Activated CD8-positive, alpha-beta memory T cell treated with anti-CD3 and anti-CD28 coated beads for 1 hour (primary cell): ENCODE measurements around the gene TMC1.

Experiments used
- DNase-seq, 2 donors: peaks; one replicate each; pipeline ENCODE4 v3.0.0-alpha.2; 2020; ENCODE audit warnings: low read depth in 1 of 2; ENCODE audit errors: extremely low read depth in 1 of 2

TMC1 gene

GRCh38 chr9:72665421-72665820, 144.0 kb downstream of the TMC1 start:
- no peak for DNase-seq

GRCh38 chr9:72667181-72667580, 145.8 kb downstream of the TMC1 start:
- DNase-seq: no peak

GRCh38 chr9:72674961-72675360, 153.6 kb downstream of the TMC1 start:
- no peak for DNase-seq

- DNase-seq: no peak
These were observed 154.2 kb downstream of the TMC1 start for GRCh38 chr9:72675586-72675985.

GRCh38 chr9:72680593-72681282, 159.3 kb downstream of the TMC1 start:
- DNase-seq: no peak

GRCh38 chr9:72681283-72681630, 159.8 kb downstream of the TMC1 start:
- no peak for DNase-seq

GRCh38 chr9:72684615-72685014, 163.2 kb downstream of the TMC1 start:
- no peak for DNase-seq

- DNase-seq: no peak
These were observed 164.5 kb downstream of the TMC1 start for GRCh38 chr9:72685911-72686310.

- no peak for DNase-seq
These were observed 165.9 kb downstream of the TMC1 start for GRCh38 chr9:72687331-72687730.

GRCh38 chr9:72691671-72692070, 170.3 kb downstream of the TMC1 start:
- no peak for DNase-seq

- DNase-seq: no peak
These were observed 174.0 kb downstream of the TMC1 start for GRCh38 chr9:72695365-72695764.

- no peak for DNase-seq
These were observed 175.1 kb downstream of the TMC1 start for GRCh38 chr9:72696511-72696910.

GRCh38 chr9:72701510-72701909, 180.1 kb downstream of the TMC1 start:
- DNase-seq: no peak

GRCh38 chr9:72703574-72703973, 182.2 kb downstream of the TMC1 start:
- no peak for DNase-seq

- DNase-seq: no peak
These were observed 183.4 kb downstream of the TMC1 start for GRCh38 chr9:72704688-72705375.

GRCh38 chr9:72718503-72718902, 197.1 kb downstream of the TMC1 start:
- no peak for DNase-seq

- DNase-seq: no peak
These were observed 199.7 kb downstream of the TMC1 start for GRCh38 chr9:72721067-72721466.

GRCh38 chr9:72726947-72727346, 205.5 kb downstream of the TMC1 start:
- no peak for DNase-seq

- DNase-seq: no peak
These were observed 206.8 kb downstream of the TMC1 start for GRCh38 chr9:72728031-72728770.

- DNase-seq: no peak
These were observed 212.5 kb downstream of the TMC1 start for GRCh38 chr9:72733895-72734294.

GRCh38 chr9:72734631-72735030, 213.2 kb downstream of the TMC1 start:
- no peak for DNase-seq

GRCh38 chr9:72743836-72744235, 222.4 kb downstream of the TMC1 start:
- DNase-seq: no peak
